ENCODE results near the gene ZDHHC11B.
"Not testable (repeated sequence)": the region's sequence is repeated elsewhere in the genome, so short reads cannot be mapped to it uniquely, and the experiment has no call there.

GRCh38 chr5:714215-715118, 70.1 kb downstream of the ZDHHC11B start:
- TF ChIP-seq CTCF (conservative IDR thresholded peaks at IDR 0.05; ENCODE audit: low read length); EZH2phosphoT487 (IDR thresholded peaks at IDR 0.05; ENCODE audit: borderline replicate concordance): not testable (repeated sequence)

All from Loucy (cell line).